ENCODE results near the gene CORT. TPM values are rescaled to one million over a fixed set of nuclear protein-coding genes. Genes with fewer than 3 reads are reported as not detected.
A peak's percentile ranks its signal among the peaks of the same experiment; 100 is the strongest.
"Not testable (repeated sequence)": the region's sequence is repeated elsewhere in the genome, so short reads cannot be mapped to it uniquely, and the experiment has no call there.

The CORT gene
- total RNA-seq, 2 experiments from 2014 or later: 0.29 to 0.47 TPM

DNA sequence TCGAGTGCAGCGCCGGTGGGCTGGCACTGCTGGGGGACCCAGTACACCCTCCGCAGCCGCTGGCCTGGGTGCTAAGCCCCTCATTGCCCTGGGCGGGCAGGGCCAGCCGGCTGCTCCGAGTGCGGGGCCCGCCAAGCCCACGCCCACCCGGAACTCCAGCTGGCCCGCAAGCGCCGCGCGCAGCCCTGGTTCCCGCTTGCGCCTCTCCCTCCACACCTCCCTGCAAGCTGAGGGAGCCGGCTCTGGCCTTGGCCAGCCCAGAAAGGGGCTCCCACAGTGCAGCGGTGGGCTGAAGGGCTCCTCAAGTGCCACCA lies 23.3 kb upstream of the CORT start:
- not testable (repeated sequence) for H3K9me3 Mint-ChIP-seq; DNase-seq; H3K36me3 Mint-ChIP-seq (ENCODE audit: low read depth); H3K4me3 Mint-ChIP-seq; H3K27ac Mint-ChIP-seq; H3K27me3 Mint-ChIP-seq (ENCODE audit: low read depth)
- intact Hi-C loops (cut with micrococcal nuclease): loop anchor here (5.0 kb wide), 1 partner anchor 799 kb away; no protein-coding TSS in a partner anchor
- peaks cover 13% of the 10 kb centered on the region for H3K4me1 Mint-ChIP-seq (ENCODE audit: low read depth)
- CTCF ChIA-PET: interaction anchor here (1.1 kb wide), 1 partner anchor 40 kb away, joined by 3 read pairs; no protein-coding TSS in a partner anchor

DNA sequence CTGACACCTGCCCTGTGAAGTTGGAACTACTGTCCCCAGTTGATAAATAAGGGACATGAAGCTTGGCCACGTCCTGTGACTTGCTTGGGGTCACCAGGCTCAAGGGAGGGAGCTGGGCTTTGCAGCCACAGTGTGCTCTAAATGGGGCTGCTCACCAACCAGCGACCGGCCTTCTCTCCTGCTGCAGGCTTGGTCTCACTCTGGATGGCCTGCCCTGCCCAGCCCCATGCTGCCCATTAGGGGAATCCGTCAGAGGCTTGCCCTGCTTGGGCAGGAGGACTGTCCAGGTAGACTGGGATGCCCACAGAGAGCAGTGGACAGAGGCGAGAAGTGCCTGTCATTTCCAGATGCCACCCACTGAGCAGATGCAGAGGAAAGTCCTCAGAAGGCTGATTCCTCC lies 20.8 kb upstream of the CORT start:
- CTCF ChIA-PET: interaction anchor here (0.6 to 4.3 kb wide), 8 partner anchors 9 to 554 kb away, joined by 3 to 46 read pairs (median 4); no protein-coding TSS in a partner anchor
- Mint-ChIP-seq H3K9me3 (no peaks in the 10 kb centered on the region), H3K27me3 (ENCODE audit: low read depth) (no peaks in the 10 kb centered on the region), H3K4me1 (ENCODE audit: low read depth) (peaks cover 21% of the 10 kb centered on the region), H3K27ac (no peak overlapping the region), H3K36me3 (ENCODE audit: low read depth) (no peaks in the 10 kb centered on the region), H3K4me3 (no peak overlapping the region)
- DNase-seq: no peak
- intact Hi-C loops (cut with micrococcal nuclease): loop anchor here (1.0 to 5.0 kb wide), 7 partner anchors 31 to 802 kb away; partner anchors contain the start of genes KIF1B, LZIC and NMNAT1

DNA sequence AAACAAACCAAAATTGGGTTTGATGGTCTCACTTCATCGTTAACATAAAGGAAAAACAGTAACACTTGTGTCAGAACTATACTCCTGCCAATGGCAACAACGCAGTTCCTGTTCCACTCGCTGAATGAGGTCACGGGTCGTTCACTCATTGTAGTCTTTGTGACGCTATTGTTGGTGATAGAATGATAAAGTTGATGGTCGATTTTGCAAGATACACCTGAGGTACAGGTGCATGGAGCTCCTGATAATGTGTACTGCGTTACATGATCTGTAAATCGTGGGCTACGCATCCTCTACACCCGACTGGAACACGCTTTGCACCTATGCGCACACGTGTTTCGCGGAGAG lies 20.0 kb upstream of the CORT start:
- H3K9me3 Mint-ChIP-seq: no peaks in the 10 kb centered on the region
- CTCF ChIA-PET: interaction anchor here (0.6 to 4.3 kb wide), 13 partner anchors 8 to 480 kb away, joined by 3 to 46 read pairs (median 3); no protein-coding TSS in a partner anchor
- peak overlapping the region; percentile 93 for H3K4me3 Mint-ChIP-seq
- peak; percentile 75 for DNase-seq
- peaks cover 21% of the 10 kb centered on the region for H3K4me1 Mint-ChIP-seq (ENCODE audit: low read depth)
- no peaks in the 10 kb centered on the region for H3K27me3 Mint-ChIP-seq (ENCODE audit: low read depth)
- H3K36me3 Mint-ChIP-seq (ENCODE audit: low read depth): no peaks in the 10 kb centered on the region
- intact Hi-C loops (cut with micrococcal nuclease): loop anchor here (1.0 to 5.0 kb wide), 6 partner anchors 42 to 803 kb away; partner anchors contain the start of genes DFFA, LZIC, NMNAT1 and UBE4B
- H3K27ac Mint-ChIP-seq: no peak overlapping the region

DNA sequence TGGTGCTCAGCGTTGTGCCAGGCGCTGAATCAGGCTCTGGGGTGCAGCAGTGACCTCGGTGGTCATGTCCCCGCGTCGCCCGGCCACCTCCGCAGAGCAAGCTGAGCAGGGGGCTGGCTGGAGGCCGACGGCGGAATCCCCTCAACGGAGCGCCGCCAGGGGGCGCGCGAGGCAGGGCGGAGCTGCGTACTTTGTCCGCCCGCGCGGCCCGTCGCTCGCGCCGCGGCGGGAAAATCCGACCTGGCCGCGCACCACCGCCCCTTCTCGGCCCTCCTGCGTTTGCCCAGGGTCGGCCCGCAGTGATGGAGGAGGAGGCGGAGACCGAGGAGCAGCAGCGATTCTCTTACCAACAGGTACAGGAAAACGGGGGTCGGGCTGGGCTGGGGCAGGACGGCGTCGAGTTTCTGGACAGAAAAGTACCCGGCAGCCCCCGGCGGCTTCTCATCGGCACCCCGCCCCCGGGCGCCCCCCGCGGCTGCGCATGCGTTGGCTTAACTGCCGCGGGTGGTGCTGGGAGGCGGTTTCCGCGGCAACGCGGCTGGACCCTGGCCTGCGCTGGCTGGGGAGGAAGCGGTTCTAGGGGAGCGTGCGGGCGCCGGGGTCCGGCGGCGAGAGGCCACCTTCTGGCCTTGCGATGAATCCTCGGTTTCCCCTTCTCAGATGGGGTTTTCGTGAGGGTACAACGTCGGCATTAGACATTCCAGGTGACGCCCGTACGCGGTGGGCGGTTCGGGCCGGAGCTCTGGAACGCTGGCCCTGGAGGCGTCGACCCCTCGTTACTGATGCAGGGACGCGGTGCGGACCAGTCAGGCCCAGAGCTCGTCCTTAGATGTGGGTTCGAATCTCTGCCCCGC lies 19.4 kb upstream of the CORT start, which contains the start of gene CENPS:
TSS of gene CENPS (plus strand) at position 218 of the 854 bp plus-strand sequence. CDS start at position 303, 85 bp downstream.
- Mint-ChIP-seq H3K4me3 (peak within 1 kb of the TSS; percentile 93), H3K27ac (peak within 1 kb of the TSS; percentile 93), H3K36me3 (ENCODE audit: low read depth) (no peaks in the 10 kb centered on the region), H3K4me1 (ENCODE audit: low read depth) (peaks cover 21% of the 10 kb centered on the region), H3K27me3 (ENCODE audit: low read depth) (no peaks in the 10 kb centered on the region), H3K9me3 (no peaks in the 10 kb centered on the region)
- CTCF ChIA-PET: interaction anchor here (0.6 to 4.3 kb wide), 13 partner anchors 10 to 479 kb away, joined by 3 to 46 read pairs (median 3); no protein-coding TSS in a partner anchor
- intact Hi-C loops (cut with micrococcal nuclease): loop anchor here (1.0 to 2.0 kb wide), 4 partner anchors 42 to 436 kb away; partner anchors contain the start of genes DFFA and UBE4B
- DNase-seq: peak; percentile 79

DNA sequence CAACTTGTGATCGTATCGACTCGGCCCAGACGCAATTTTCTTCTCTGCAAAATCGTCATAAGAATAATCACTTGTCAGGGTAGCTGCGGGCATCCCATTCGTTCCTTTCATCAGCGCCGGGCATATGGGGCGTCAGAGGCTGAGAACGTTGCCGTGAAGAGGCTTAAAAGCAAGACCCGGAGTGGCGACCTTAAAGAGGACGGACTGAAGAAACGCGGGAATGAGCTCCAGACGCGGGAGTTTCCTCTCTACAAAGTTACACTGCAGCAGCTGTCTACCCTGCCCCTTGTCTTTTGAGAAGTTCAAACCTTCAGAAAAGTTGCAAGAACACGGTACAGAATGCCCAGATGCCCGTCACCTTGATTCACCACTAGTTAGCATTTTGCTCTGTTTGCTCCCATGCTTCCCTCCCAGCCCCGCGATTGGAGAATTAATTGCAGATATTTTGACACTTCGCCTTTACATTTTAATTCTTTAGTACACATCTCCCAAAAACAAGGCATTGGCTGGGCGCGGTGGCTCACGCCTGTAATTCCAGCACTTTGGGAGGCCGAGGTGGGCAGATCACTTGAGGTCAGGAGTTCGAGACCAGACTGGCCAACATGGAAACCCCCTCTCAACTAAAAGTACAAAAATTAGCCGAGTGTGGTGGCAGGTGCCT lies 18.6 kb upstream of the CORT start:
- CTCF ChIA-PET: interaction anchor here (0.7 to 4.3 kb wide), 5 partner anchors 23 to 222 kb away, joined by 3 to 46 read pairs (median 3); no protein-coding TSS in a partner anchor
- intact Hi-C loops (cut with micrococcal nuclease): loop anchor here (2.0 kb wide), 1 partner anchor 436 kb away; no protein-coding TSS in a partner anchor
- peak; percentile 28 for DNase-seq
- H3K4me3 Mint-ChIP-seq: peak overlapping the region; percentile 93
- H3K27ac Mint-ChIP-seq: no peak overlapping the region
- H3K4me1 Mint-ChIP-seq (ENCODE audit: low read depth): peaks cover 21% of the 10 kb centered on the region
- no peaks in the 10 kb centered on the region for H3K27me3 Mint-ChIP-seq (ENCODE audit: low read depth)
- no peaks in the 10 kb centered on the region for H3K36me3 Mint-ChIP-seq (ENCODE audit: low read depth)
- H3K9me3 Mint-ChIP-seq: no peaks in the 10 kb centered on the region

DNA sequence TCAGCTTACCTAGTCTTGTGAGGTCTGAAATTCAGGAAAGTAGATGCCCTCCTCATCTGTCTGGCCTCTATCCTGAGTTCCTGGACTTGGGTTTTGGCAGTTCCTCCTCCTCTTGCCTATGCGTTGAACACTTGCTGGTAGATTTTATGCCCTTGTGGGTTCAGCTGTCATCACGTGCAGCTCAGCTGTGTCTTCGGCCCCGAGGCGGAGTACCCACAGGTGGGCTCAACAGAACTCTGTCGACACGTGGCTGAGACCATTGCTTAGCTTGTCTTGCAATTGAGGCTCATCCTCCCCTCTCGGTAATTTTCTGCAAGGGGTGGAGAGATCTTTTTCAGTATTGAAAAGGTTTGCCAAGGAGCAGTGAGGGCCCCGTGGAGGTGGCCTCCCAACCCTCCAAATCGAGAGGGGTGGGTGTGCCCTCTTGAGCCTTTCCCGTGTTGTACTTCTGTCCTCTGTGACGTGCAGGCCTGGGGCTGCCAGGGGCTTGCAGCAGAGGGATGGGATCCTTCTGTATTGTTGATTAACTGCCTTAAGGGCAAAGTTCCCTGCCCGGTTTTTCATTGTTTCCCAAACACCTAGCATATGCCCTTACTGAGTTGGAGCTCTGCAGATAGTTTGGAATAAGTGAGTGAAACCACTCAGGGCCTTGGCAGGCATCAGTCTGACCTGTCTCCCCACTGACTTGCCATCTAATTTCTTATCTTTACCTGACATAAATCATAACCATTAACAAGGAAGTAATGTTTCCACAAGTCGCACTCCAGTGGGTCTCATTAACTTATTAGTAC lies 16.7 kb upstream of the CORT start:
- no peak overlapping the region for H3K4me3 Mint-ChIP-seq
- no peak for DNase-seq
- CTCF ChIA-PET: no interaction called here
- no peak overlapping the region for H3K27ac Mint-ChIP-seq
- peaks cover 19% of the 10 kb centered on the region for H3K4me1 Mint-ChIP-seq (ENCODE audit: low read depth)
- intact Hi-C loops (cut with micrococcal nuclease): no loop called here
- no peaks in the 10 kb centered on the region for H3K36me3 Mint-ChIP-seq (ENCODE audit: low read depth)
- H3K9me3 Mint-ChIP-seq: no peaks in the 10 kb centered on the region
- no peaks in the 10 kb centered on the region for H3K27me3 Mint-ChIP-seq (ENCODE audit: low read depth)

DNA sequence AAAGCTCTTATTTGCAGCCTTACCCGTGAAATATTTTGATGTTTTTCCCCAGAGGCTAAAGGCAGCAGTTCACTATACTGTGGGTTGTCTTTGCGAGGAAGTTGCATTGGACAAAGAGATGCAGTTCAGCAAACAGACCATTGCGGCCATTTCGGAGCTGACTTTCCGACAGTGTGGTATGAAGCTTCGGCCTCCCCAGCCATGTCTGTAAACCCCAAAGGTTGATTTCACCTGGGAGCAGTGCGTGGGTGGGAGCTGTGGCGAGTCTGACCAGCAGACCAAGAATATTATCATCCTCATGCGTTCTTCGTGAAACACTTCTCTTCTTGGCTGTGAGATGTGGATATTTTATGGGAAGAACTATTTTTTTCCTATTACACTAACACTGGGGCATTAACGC lies 16.0 kb upstream of the CORT start:
- Mint-ChIP-seq H3K36me3 (ENCODE audit: low read depth) (no peaks in the 10 kb centered on the region), H3K9me3 (no peaks in the 10 kb centered on the region), H3K27me3 (ENCODE audit: low read depth) (no peaks in the 10 kb centered on the region), H3K4me3 (no peak overlapping the region), H3K4me1 (ENCODE audit: low read depth) (peaks cover 19% of the 10 kb centered on the region), H3K27ac (no peak overlapping the region)
- intact Hi-C loops (cut with micrococcal nuclease): no loop called here
- no peak for DNase-seq
- CTCF ChIA-PET: interaction anchor here (2.4 kb wide), 1 partner anchor 60 kb away, joined by 6 read pairs; no protein-coding TSS in a partner anchor

DNA sequence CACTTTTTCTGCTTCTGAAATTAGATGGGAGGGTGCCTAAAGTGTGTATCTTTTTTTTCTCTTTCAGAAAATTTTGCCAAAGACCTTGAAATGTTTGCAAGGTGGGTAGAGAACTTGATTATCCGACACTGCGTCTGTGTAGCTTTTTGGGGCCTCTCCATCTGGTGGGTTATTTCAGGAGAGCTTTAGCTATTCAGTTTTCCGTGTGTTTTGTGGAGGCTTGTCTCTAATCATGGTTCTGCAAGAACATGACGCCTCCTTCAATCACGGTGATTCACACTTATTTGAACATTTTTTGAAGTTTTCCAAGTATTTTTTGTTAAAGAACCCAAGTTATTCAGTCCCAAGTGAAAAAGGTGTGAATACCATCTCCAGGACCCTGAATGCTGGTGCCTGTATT lies 15.2 kb upstream of the CORT start:
- no peak for DNase-seq
- H3K27ac Mint-ChIP-seq: no peak overlapping the region
- no peaks in the 10 kb centered on the region for H3K27me3 Mint-ChIP-seq (ENCODE audit: low read depth)
- no peaks in the 10 kb centered on the region for H3K9me3 Mint-ChIP-seq
- intact Hi-C loops (cut with micrococcal nuclease): no loop called here
- no peaks in the 10 kb centered on the region for H3K36me3 Mint-ChIP-seq (ENCODE audit: low read depth)
- H3K4me1 Mint-ChIP-seq (ENCODE audit: low read depth): peaks cover 19% of the 10 kb centered on the region
- no peak overlapping the region for H3K4me3 Mint-ChIP-seq
- CTCF ChIA-PET: interaction anchor here (2.4 kb wide), 1 partner anchor 60 kb away, joined by 6 read pairs; no protein-coding TSS in a partner anchor

DNA sequence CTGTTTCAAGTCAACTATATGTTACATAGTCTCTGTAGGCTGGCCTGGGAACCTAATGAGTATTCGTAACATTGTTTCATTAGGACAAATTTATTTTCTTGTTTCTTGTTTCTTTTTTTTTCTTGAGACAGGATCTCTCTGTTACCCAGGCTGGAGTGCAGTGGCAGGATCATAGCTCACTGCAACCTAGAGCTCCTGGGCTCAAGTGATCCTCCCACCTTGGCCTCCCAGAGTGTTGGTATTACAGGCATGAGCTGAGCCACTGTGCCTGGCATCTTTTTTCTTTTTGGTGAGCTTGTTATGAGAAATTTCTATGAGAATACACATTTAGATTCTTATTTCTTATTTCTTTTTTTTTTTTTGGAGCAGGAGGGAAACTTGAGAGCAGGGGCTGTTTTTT lies 12.8 kb upstream of the CORT start:
- no peaks in the 10 kb centered on the region for H3K36me3 Mint-ChIP-seq (ENCODE audit: low read depth)
- no peak overlapping the region for H3K4me3 Mint-ChIP-seq
- no peak overlapping the region for H3K27ac Mint-ChIP-seq
- CTCF ChIA-PET: interaction anchor here (0.6 to 2.2 kb wide), 3 partner anchors 57 to 104 kb away, joined by 3 to 7 read pairs (median 3); no protein-coding TSS in a partner anchor
- intact Hi-C loops (cut with micrococcal nuclease): no loop called here
- no peak for DNase-seq
- H3K9me3 Mint-ChIP-seq: no peaks in the 10 kb centered on the region
- H3K27me3 Mint-ChIP-seq (ENCODE audit: low read depth): no peaks in the 10 kb centered on the region
- H3K4me1 Mint-ChIP-seq (ENCODE audit: low read depth): peaks cover 4% of the 10 kb centered on the region

DNA sequence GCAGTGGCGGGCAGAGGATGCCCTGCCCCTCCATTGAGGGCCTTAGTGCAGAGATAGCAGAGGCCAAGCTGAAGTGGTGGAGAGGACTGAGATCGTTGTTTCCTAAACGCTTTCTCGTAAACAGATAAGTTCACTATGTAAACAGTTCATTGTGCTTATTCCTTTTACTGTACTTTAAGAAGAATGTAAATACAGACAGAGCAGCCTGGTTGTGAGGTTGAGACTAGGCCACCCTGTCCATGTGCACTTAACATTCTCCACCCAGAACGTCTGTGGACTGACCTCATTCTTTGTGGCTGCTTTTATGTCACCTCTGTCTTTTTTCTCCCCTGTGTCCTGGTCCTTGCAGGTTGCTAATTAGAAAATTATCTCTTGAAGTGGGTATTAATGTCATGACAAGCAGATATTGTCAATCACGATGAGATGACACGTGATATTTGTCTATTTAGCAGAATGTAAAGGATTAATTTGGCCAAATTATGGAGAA lies 11.1 kb upstream of the CORT start:
- Mint-ChIP-seq H3K4me1 (ENCODE audit: low read depth) (no peaks in the 10 kb centered on the region), H3K4me3 (no peak overlapping the region), H3K27ac (no peak overlapping the region), H3K36me3 (ENCODE audit: low read depth) (no peaks in the 10 kb centered on the region), H3K27me3 (ENCODE audit: low read depth) (no peaks in the 10 kb centered on the region), H3K9me3 (no peaks in the 10 kb centered on the region)
- CTCF ChIA-PET: interaction anchor here (1.0 to 2.2 kb wide), 2 partner anchors 10 to 55 kb away, joined by 3 to 7 read pairs; no protein-coding TSS in a partner anchor
- intact Hi-C loops (cut with micrococcal nuclease): no loop called here
- no peak for DNase-seq

DNA sequence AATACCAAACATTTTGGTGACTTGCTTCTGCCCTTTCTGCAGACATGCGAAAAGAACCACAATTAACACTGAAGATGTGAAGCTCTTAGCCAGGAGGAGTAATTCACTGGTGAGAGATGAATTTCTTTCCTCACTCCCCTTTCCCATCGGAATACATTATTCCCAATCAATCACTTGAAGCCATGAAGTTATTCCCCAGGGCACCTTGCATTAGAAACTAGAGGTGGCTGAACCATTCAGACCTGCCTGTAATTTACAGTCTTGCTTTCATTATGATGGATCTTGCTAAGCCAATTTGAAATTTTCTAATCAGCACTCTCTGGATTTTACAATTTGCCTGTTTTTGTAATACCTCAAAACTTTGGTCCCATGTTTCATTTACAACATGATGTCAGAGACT lies 9.5 kb upstream of the CORT start:
- intact Hi-C loops (cut with micrococcal nuclease): no loop called here
- Mint-ChIP-seq H3K27ac (no peak overlapping the region), H3K4me3 (no peak overlapping the region), H3K9me3 (no peaks in the 10 kb centered on the region), H3K4me1 (ENCODE audit: low read depth) (no peaks in the 10 kb centered on the region), H3K36me3 (ENCODE audit: low read depth) (no peaks in the 10 kb centered on the region), H3K27me3 (ENCODE audit: low read depth) (no peaks in the 10 kb centered on the region)
- CTCF ChIA-PET: interaction anchor here (0.7 kb wide), 1 partner anchor 10 kb away, joined by 3 read pairs; the partner anchor contains the start of gene CENPS
- DNase-seq: no peak

Data from activated naive CD4-positive, alpha-beta T cell treated with anti-CD3 and anti-CD28 coated beads for 36 hours (primary cell).